GM12872 (cell line): ENCODE results near the gene LRRC4C.

Source experiments
- CTCF ChIP-seq: IDR thresholded peaks from 3 replicates; pipeline ENCODE4 v1.5.1; 2011; ENCODE audit warnings: low read depth, mild to moderate bottlenecking, low read length, moderate library complexity; ENCODE audit not compliant: insufficient read depth

Gene LRRC4C

GRCh38 chr11:40924915-40925314 is 534.5 kb downstream of the LRRC4C start:
- TF ChIP-seq CTCF = no peak

- no peak for TF ChIP-seq CTCF
Measured at GRCh38 chr11:40921246-40921645, 538.2 kb downstream of the LRRC4C start.

- TF ChIP-seq CTCF = no peak
Measured at GRCh38 chr11:40894501-40894900, 565.0 kb downstream of the LRRC4C start.

- no peak for TF ChIP-seq CTCF
Measured at GRCh38 chr11:40885250-40885954, 574.0 kb downstream of the LRRC4C start.

- no peak for TF ChIP-seq CTCF
Measured at GRCh38 chr11:40882301-40882700, 577.2 kb downstream of the LRRC4C start.

- no peak for TF ChIP-seq CTCF
Measured at GRCh38 chr11:40879911-40880310, 579.5 kb downstream of the LRRC4C start.

GRCh38 chr11:40877981-40878380 is 581.5 kb downstream of the LRRC4C start:
- no peak for TF ChIP-seq CTCF

GRCh38 chr11:40877256-40877655 is 582.2 kb downstream of the LRRC4C start:
- TF ChIP-seq CTCF = no peak
